Measurements from ENCODE around the gene C17orf114. TPM values are rescaled to one million over a fixed set of nuclear protein-coding genes. Genes with fewer than 3 reads are reported as not detected.

Gene C17orf114

GRCh38 chr17:4751932-4752331 is 50.2 kb downstream of the C17orf114 start:
- Histone ChIP-seq H3F3A (ENCODE audit: insufficient read depth, low read length, poor library complexity, severe bottlenecking) (no peaks in the 10 kb centered on the region), H3K27me3 (ENCODE audit: insufficient read depth, low read depth, low read length) (no peaks in the 10 kb centered on the region), H2AFZ (ENCODE audit: low read depth, low read length) (no peak overlapping the region), H4K20me1 (ENCODE audit: insufficient read depth) (no peaks in the 10 kb centered on the region), H3K4me2 (ENCODE audit: low read length) (no peak overlapping the region), H3K4me3 (ENCODE audit: low read length) (no peak overlapping the region), H3K79me2 (replicated peaks; ENCODE audit: insufficient read depth, low read length) (no peaks in the 10 kb centered on the region), H3K9ac (ENCODE audit: low read length) (no peak overlapping the region), H3K27ac (ENCODE audit: low read length) (no peak overlapping the region), H3K36me3 (ENCODE audit: insufficient read depth, low read length) (no peaks in the 10 kb centered on the region), H3K9me3 (ENCODE audit: low read length) (no peaks in the 10 kb centered on the region), H3K9me2 (ENCODE audit: insufficient read depth, low read length) (no peaks in the 10 kb centered on the region)
- TF ChIP-seq CTCF (IDR thresholded peaks at IDR 0.05; ENCODE audit: poor library complexity, severe bottlenecking) (no peak), EZH2 (IDR thresholded peaks at IDR 0.05; ENCODE audit: borderline replicate concordance, insufficient read depth, low read length, poor library complexity, severe bottlenecking) (no peak), TAF1 (IDR thresholded peaks at IDR 0.05; ENCODE audit: low read depth) (no peak), REST (IDR thresholded peaks at IDR 0.05; ENCODE audit: borderline replicate concordance) (no peak), EP300 (conservative IDR thresholded peaks at IDR 0.05; ENCODE audit: poor library complexity, severe bottlenecking) (no peak), POLR2AphosphoS5 (IDR thresholded peaks at IDR 0.05) (no peak), MXI1 (conservative IDR thresholded peaks at IDR 0.05; ENCODE audit: poor library complexity, severe bottlenecking) (no peak), RAD21 (conservative IDR thresholded peaks at IDR 0.05) (no peak)

Other genes starting within 250 kb of the C17orf114 start
- 15.6 and 21.0 TPM in 2 replicates for gene MYBBP1A, start 246.9 kb downstream of the C17orf114 start, polyA plus RNA-seq
- gene GGT6, start 241.8 kb downstream of the C17orf114 start, polyA plus RNA-seq: not detected in 2 replicates
- gene SMTNL2, start 217.8 kb downstream of the C17orf114 start, polyA plus RNA-seq: 0.54 and 0.81 TPM in 2 replicates
- gene ALOX15, start 160.7 kb downstream of the C17orf114 start, polyA plus RNA-seq: 0.12 and 0.16 TPM in 2 replicates
- gene PELP1, start 98.2 kb downstream of the C17orf114 start, polyA plus RNA-seq: 15.9 and 24.7 TPM in 2 replicates
- 28.3 and 34.1 TPM in 2 replicates for gene ARRB2, start 91.7 kb downstream of the C17orf114 start, polyA plus RNA-seq
- gene MED11, start 70.9 kb downstream of the C17orf114 start, polyA plus RNA-seq: 17.2 and 20.5 TPM in 2 replicates
- gene ZMYND15, start 62.5 kb downstream of the C17orf114 start, polyA plus RNA-seq: not detected in 2 replicates
- not detected in 2 replicates for gene CXCL16, start 62.4 kb downstream of the C17orf114 start, polyA plus RNA-seq
- not detected in 2 replicates for gene TM4SF5, start 30.4 kb downstream of the C17orf114 start, polyA plus RNA-seq
- 1.6 TPM in 1 of 2 replicates, not detected in the other for gene VMO1, start 16.0 kb downstream of the C17orf114 start, polyA plus RNA-seq
- 2.6 TPM in 1 of 2 replicates, not detected in the other for gene GLTPD2, start 13.4 kb downstream of the C17orf114 start, polyA plus RNA-seq
- gene PSMB6, start 6.2 kb downstream of the C17orf114 start, polyA plus RNA-seq: 175 and 194 TPM in 2 replicates
- gene PLD2, start 4.8 kb upstream of the C17orf114 start, polyA plus RNA-seq: 2.0 and 3.9 TPM in 2 replicates
- gene MINK1, start 31.0 kb upstream of the C17orf114 start, polyA plus RNA-seq: 38.1 and 51.4 TPM in 2 replicates
- 0.45 and 2.1 TPM in 2 replicates for gene C17orf107, start 97.2 kb upstream of the C17orf114 start, polyA plus RNA-seq
- gene CHRNE, start 100.8 kb upstream of the C17orf114 start, polyA plus RNA-seq: 0.25 TPM in 1 of 2 replicates, not detected in the other
- not detected in 2 replicates for gene GP1BA, start 129.9 kb upstream of the C17orf114 start, polyA plus RNA-seq
- 140 and 172 TPM in 2 replicates for gene SLC25A11, start 137.7 kb upstream of the C17orf114 start, polyA plus RNA-seq
- 52.5 and 64.1 TPM in 2 replicates for gene RNF167, start 137.9 kb upstream of the C17orf114 start, polyA plus RNA-seq
- gene PFN1, start 146.2 kb upstream of the C17orf114 start, polyA plus RNA-seq: 145 and 230 TPM in 2 replicates
- gene ENO3, start 148.8 kb upstream of the C17orf114 start, polyA plus RNA-seq: 0.54 and 2.3 TPM in 2 replicates
- 66.4 and 67.7 TPM in 2 replicates for gene SPAG7, start 165.5 kb upstream of the C17orf114 start, polyA plus RNA-seq
- gene CAMTA2, start 185.3 kb upstream of the C17orf114 start, polyA plus RNA-seq: 3.7 and 7.3 TPM in 2 replicates
- 0.38 TPM in 1 of 2 replicates, not detected in the other for gene INCA1, start 195.2 kb upstream of the C17orf114 start, polyA plus RNA-seq
- gene KIF1C, start 195.6 kb upstream of the C17orf114 start, polyA plus RNA-seq: 7.7 and 8.3 TPM in 2 replicates
- gene SLC52A1, start 233.1 kb upstream of the C17orf114 start, polyA plus RNA-seq: not detected in 2 replicates

All from neural cell (in vitro differentiated cells).